Urinary bladder (tissue), 4 donors: ENCODE data around the gene SPINDOC. TPM values are rescaled to one million over a fixed set of nuclear protein-coding genes. Genes with fewer than 3 reads are reported as not detected.
"Not testable (repeated sequence)": the region's sequence is repeated elsewhere in the genome, so short reads cannot be mapped to it uniquely, and the experiment has no call there.

Source experiments
- DNase-seq: peaks from one replicate; pipeline ENCODE4 v3.0.0-alpha.2; 2015; ENCODE audit errors: extremely low spot score
- H3K27ac ChIP-seq: one replicate; pipeline ENCODE4 v1.5.1; 2013; ENCODE audit warnings: low read depth, mild to moderate bottlenecking, moderate library complexity
- H3K36me3 ChIP-seq: one replicate; pipeline ENCODE4 v1.6.1; 2013; ENCODE audit warnings: mild to moderate bottlenecking, moderate library complexity; ENCODE audit not compliant: insufficient read depth
- H3K4me1 ChIP-seq: one replicate; pipeline ENCODE4 v1.6.1; 2013; ENCODE audit warnings: mild to moderate bottlenecking, moderate library complexity; ENCODE audit not compliant: insufficient read depth
- H3K4me3 ChIP-seq: one replicate; pipeline ENCODE4 v1.5.1; 2013; ENCODE audit warnings: low read depth, low read length
- WGBS: extraction: QIAGEN DNeasy Blood & Tissue Kit; methylation state at CpG from one replicate; pipeline ENCODE4 v1.1.7; 2013; 5-methylcytosine and 5-hydroxymethylcytosine counted together
- polyA plus RNA-seq: library from polyadenylated mRNA; stranded (reverse); fragments of 200-250 nt; gene quantifications from one replicate; pipeline ENCODE4 v1.2.3, GENCODE V29; 2013
- total RNA-seq: library from RNA; depleted of rRNA; stranded (reverse); fragments of >200 nt; gene quantifications from one replicate; pipeline ENCODE4 v1.2.3, GENCODE V29; 2014
- donor health status: healthy with polysubstance abuse.
- donor health status: healthy.

The SPINDOC gene
- total and polyA plus RNA-seq, 2 donors = 8.2 to 19.0 TPM

- H3K27ac ChIP-seq = no peak overlapping the region
- WGBS = 65% methylated on average over 6 of the region's 6 CpGs
- DNase-seq = peak; percentile 51
These were observed 9.0 kb upstream of the SPINDOC start for GRCh38 chr11:63804259-63804658.

DNA sequence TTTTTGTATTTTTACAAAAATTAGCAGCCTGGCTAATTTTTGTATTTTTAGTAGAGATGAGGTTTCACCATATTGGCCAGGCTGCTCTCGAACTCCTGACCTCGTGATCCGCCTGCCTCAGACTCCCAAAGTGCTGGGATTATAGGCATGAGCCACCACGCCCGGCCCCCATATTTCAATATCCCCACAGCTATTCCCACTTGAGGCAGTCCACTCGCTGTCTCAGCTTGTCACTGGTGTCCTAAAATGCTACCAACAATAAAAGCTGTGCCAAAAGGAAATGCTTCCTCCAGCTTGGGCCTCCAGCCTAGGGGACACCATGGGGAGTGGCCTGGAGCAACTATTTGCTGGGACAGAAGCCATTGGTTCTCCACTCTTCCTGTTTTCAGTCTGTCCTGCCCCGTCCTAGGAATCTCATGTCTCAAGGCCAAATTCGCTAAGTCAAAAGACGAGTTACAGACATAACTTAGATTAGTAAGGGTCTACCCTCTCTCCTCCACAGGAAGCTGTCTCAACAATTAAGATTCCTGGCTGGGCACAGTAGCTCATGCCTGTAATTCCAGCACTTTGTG, 7.3 kb upstream of the SPINDOC start:
- no peak for DNase-seq
- WGBS = 80% methylated on average over 9 of the region's 9 CpGs
- Histone ChIP-seq H3K36me3 (no peaks in the 10 kb centered on the region), H3K4me1 (no peaks in the 10 kb centered on the region), H3K4me3 (no peak overlapping the region), H3K27ac (no peak overlapping the region)

More at GRCh38 chr11:63804259-63804658, 9.0 kb upstream of the SPINDOC start:
- Histone ChIP-seq H3K36me3 (no peaks in the 10 kb centered on the region), H3K4me1 (no peaks in the 10 kb centered on the region), H3K4me3 (no peak overlapping the region)

- not testable (repeated sequence) for H3K4me3 ChIP-seq, H3K27ac ChIP-seq, H3K4me1 ChIP-seq, DNase-seq, H3K36me3 ChIP-seq
- WGBS = 94% methylated on average over 11 of the region's 11 CpGs
These were observed 2.9 kb upstream of the SPINDOC start for GRCh38 chr11:63810383-63810782.

GRCh38 chr11:63811522-63811921, 1.7 kb upstream of the SPINDOC start:
- no peak overlapping the region for H3K27ac ChIP-seq
- DNase-seq = no peak
- H3K4me1 ChIP-seq = no peaks in the 10 kb centered on the region
- H3K4me3 ChIP-seq = no peak overlapping the region
- H3K36me3 ChIP-seq = no peaks in the 10 kb centered on the region
- WGBS = 80% methylated on average over 3 of the region's 3 CpGs

DNA sequence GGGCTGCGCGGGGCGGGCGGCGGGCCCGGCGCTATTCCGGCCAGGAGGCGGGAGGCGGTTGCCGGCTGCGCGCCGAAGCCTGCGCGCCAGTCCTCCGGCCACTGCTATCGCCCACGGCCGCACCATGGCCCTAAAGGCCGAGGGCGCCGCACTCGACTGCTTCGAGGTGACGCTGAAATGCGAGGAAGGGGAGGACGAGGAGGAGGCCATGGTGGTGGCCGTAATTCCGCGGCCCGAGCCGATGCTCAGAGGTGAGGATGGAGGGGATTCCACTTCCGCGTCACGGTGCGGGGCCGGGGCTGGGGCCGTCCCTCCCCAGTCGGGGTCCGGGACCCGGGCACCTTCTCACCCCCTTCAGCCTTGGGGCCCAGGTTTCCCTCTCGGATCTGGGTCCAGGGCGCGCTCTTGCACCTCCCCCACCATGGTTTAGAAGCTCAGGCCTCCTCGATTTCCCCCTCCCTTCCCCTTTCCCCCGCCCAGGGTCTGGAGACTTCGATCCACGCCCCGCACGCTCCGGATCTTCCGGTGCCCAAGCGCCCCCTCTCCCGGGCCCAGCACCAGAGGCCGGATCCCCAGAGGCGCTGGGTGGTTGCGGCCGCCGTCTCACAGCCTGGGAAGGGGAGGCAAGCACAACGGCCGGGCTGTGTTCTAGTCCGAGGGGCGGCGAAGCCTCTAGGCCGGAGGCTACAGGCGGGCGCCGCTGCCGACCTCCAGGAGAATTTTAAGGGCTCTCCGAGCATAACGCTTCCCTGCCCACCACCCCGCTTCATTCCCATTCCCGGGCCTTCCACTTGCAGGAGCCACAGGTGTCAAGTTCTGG, 517 bp downstream of the SPINDOC start:
- no peak for DNase-seq
- no peak overlapping the region for H3K27ac ChIP-seq
- H3K4me1 ChIP-seq = no peaks in the 10 kb centered on the region
- H3K36me3 ChIP-seq = no peaks in the 10 kb centered on the region
- under 1% methylated on average over 74 of the region's 74 CpGs for WGBS
- H3K4me3 ChIP-seq = peak overlapping the region; percentile 65

DNA sequence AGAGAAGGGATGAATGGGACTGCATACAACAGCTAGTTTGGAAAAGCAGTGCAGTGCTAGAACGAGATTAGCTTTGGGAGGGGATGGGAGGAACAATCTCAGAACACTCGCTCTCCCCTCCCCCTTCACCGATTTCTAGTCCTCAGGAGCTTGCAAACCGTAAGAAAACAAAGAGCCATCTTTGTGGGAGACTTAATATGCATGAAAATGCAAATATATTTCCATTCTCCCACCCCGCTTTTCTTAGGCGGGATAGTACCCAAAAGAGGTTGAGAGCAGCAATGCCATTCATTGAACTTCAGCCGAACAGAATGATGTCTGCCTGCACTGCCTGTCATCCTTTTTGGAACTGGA, 1.1 kb downstream of the SPINDOC start:
- 15% methylated on average over 7 of the region's 7 CpGs for WGBS
- no peak for DNase-seq
- Histone ChIP-seq H3K36me3 (no peaks in the 10 kb centered on the region), H3K4me3 (peak overlapping the region; percentile 65), H3K4me1 (no peaks in the 10 kb centered on the region), H3K27ac (no peak overlapping the region)

GRCh38 chr11:63816166-63816565, 2.9 kb downstream of the SPINDOC start:
- 93% methylated on average over 6 of the region's 6 CpGs for WGBS
- no peaks in the 10 kb centered on the region for H3K4me1 ChIP-seq
- no peaks in the 10 kb centered on the region for H3K36me3 ChIP-seq
- DNase-seq = no peak
- no peak overlapping the region for H3K4me3 ChIP-seq
- no peak overlapping the region for H3K27ac ChIP-seq

DNA sequence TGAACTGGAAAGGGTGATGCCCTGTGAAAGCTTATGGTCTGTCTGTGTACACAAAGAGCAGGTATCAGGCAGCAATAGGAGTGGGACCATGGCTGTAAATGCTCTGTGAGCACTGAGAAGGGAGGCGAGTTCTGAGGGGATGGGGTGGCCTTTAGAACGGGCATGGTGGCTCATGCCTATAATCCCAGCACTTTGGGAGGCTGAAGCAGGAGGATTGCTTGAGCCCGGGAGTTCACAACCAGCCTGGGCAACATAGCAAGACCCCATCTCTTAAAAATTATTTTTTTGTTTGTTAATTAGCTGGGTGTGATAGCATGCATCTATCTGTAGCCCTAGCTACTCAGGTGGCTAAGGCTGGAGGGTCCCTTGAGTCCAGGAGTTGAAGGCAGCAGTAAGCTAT, 3.5 kb downstream of the SPINDOC start:
- no peak overlapping the region for H3K4me3 ChIP-seq
- H3K4me1 ChIP-seq = no peaks in the 10 kb centered on the region
- 97% methylated on average over 3 of the region's 3 CpGs for WGBS
- H3K27ac ChIP-seq = no peak overlapping the region
- H3K36me3 ChIP-seq = no peaks in the 10 kb centered on the region
- DNase-seq = no peak

GRCh38 chr11:63817758-63818498, 4.7 kb downstream of the SPINDOC start:
- 88% methylated on average over 27 of the region's 27 CpGs for WGBS
- H3K36me3 ChIP-seq = no peaks in the 10 kb centered on the region

GRCh38 chr11:63818609-63819008, 5.4 kb downstream of the SPINDOC start:
- no peak for DNase-seq
- Histone ChIP-seq H3K4me1 (no peaks in the 10 kb centered on the region), H3K4me3 (no peak overlapping the region), H3K36me3 (no peaks in the 10 kb centered on the region), H3K27ac (no peak overlapping the region)
- 95% methylated on average over 19 of the region's 19 CpGs for WGBS

More at GRCh38 chr11:63817758-63818498, 4.7 kb downstream of the SPINDOC start:
- no peaks in the 10 kb centered on the region for H3K4me1 ChIP-seq
- H3K27ac ChIP-seq = no peak overlapping the region
- no peak overlapping the region for H3K4me3 ChIP-seq
- DNase-seq = no peak

DNA sequence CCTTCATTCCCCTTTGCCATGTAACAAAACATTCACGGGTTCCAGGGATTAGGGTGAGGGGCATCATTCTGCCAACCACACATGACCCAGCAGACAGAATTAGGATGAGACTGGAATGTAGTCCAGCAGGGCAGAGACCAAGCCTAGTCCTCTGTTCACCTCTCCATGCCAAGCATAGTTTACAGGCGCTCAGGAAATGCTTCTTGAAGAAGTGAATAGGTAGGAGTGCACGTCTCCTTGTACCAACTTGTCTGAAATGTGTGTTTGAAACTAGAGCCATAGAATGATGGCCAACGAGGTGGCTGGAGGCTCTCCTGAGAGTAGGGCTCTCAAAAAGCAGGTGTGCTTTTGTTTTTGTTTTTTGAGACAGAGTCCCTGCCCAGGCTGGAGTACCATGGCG, 8.2 kb downstream of the SPINDOC start:
- Histone ChIP-seq H3K4me3 (no peak overlapping the region), H3K27ac (no peak overlapping the region), H3K4me1 (no peaks in the 10 kb centered on the region), H3K36me3 (no peaks in the 10 kb centered on the region)
- 85% methylated on average over 5 of the region's 5 CpGs for WGBS
- no peak for DNase-seq

DNA sequence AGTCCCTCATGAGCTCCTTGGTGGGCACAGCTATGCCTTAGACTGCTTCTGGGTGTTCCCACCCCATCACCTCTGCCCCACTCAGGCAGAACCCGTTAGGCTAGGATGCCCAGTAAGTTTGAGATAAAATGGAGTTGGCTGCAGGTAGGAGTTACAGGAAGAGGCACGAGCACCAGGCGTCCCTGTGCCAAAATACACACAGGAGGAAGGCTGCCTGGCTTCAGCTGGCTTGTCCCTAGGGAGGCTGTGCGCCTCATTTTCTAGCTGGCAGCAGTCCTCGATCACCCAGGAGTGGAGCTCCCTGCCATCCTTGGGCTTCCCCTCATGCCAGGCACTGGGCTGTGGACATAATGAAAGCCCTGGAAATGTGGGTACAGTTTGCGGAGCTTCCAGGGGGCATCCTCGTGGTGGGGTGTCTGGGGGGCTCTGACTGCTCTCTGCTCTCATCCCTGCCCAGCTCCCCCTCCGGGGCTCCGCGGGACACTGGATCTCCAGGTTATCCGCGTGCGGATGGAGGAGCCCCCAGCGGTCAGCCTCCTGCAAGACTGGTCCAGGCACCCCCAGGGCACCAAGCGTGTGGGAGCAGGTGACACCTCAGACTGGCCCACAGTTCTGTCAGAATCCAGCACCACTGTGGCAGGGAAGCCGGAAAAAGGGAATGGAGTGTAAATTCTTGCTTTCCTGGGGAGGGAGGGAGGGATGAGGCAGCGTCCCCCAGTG, 13.4 kb downstream of the SPINDOC start:
- H3K4me3 ChIP-seq = no peak overlapping the region
- 85% methylated on average over 17 of the region's 17 CpGs for WGBS

DNA sequence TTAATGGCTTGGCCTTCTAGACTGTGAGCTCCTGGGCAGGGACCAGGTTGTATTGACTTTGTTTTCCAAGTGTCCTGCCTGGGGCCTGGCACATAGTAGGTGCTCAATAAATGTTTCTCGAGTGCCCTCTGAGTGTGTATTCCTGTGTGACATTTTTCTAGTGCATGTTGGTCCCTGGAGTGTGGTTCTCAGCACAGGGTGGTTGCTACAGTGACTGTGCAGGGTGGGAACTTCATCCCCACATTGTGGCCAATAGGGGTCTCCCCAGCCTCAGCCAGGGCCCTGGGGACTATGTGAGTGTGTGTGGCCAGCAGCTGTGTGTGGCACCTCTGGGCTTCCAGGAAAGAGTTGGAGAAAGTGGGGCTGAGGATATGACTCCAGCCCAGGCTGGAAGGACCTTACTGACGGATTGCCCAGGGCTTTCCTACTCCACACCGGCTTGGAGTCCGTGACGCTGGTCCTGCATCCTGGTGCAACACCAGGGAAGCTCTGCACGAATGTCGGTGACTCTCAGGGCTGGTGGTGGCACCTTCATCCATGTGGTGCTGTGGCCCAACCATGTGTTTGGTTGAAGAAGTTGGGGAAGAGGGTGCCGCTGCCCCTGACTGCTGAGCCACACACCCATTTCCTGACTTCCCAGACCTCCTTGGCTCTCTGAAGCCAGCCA, 16.7 kb downstream of the SPINDOC start:
- DNase-seq = no peak
- Histone ChIP-seq H3K27ac (no peak overlapping the region), H3K36me3 (no peaks in the 10 kb centered on the region), H3K4me1 (no peaks in the 10 kb centered on the region), H3K4me3 (no peak overlapping the region)
- WGBS = 84% methylated on average over 8 of the region's 8 CpGs

More for the DNA sequence above, 13.4 kb downstream of the SPINDOC start:
- H3K4me1 ChIP-seq = no peaks in the 10 kb centered on the region
- H3K36me3 ChIP-seq = no peaks in the 10 kb centered on the region
- DNase-seq = no peak
- H3K27ac ChIP-seq = no peak overlapping the region
